ENCODE results near the gene REL. TPM values are rescaled to one million over a fixed set of nuclear protein-coding genes. Genes with fewer than 3 reads are reported as not detected.

REL gene
- total and polyA plus RNA-seq, 2 of the 13 experiments (the other 11 are each of a cell fraction or from before 2014, with no cell fraction given), result 3.7 to 7.0 TPM

GRCh38 chr2:60948926-60949579, 67.7 kb downstream of the REL start (continued):
- TF ChIP-seq MNT (IDR thresholded peaks at IDR 0.05), result no peak
- TF ChIP-seq ZNF777 (CRISPR knock-in tag; IDR thresholded peaks at IDR 0.05), result no peak
- TF ChIP-seq TBX2 (CRISPR knock-in tag; IDR thresholded peaks at IDR 0.05; ENCODE audit: borderline replicate concordance), result no peak
- TF ChIP-seq ZNF83 (CRISPR knock-in tag; IDR thresholded peaks at IDR 0.05; ENCODE audit: borderline replicate concordance), result no peak
- no peak for TF ChIP-seq EED (CRISPR knock-in tag; IDR thresholded peaks at IDR 0.05)
- no peak for TF ChIP-seq POLR2G (IDR thresholded peaks at IDR 0.05; ENCODE audit: low read depth, low read length)

GRCh38 chr2:60954139-60954538, 72.8 kb downstream of the REL start:
- H3K36me3 ChIP-seq (replicated peaks in 1 of 2; ENCODE audit: control insufficient read depth in 1 of 2, insufficient read depth in 2 of 2, low read length in 2 of 2), result peaks cover 28 to 59% of the 10 kb centered on the region in 2 experiments
- no peaks in the 10 kb centered on the region for H3K79me2 ChIP-seq (ENCODE audit: insufficient read depth, low read length)
- H3K4me3 ChIP-seq (replicated peaks in 1 of 3; ENCODE audit: insufficient read depth in 1 of 3, low read depth in 2 of 3, low read length in 3 of 3), result no peak overlapping the region
- in situ Hi-C loops (cut with HindIII; ENCODE audit: extremely low pct_ligation_motif_present, low pct_unique_long_range_greater_than_20kb) (no loop called here), intact Hi-C loops (cut with micrococcal nuclease; ENCODE audit: unreplicated experiment) (no loop called here)
- no peak for TF ChIP-seq ZBTB26 (CRISPR knock-in tag; IDR thresholded peaks at IDR 0.05; ENCODE audit: borderline replicate concordance)
- no peak for TF ChIP-seq ISL2 (CRISPR knock-in tag; IDR thresholded peaks at IDR 0.05)
- no peak for TF ChIP-seq CREM (IDR thresholded peaks at IDR 0.05)
- TF ChIP-seq CREM (CRISPR knock-in tag; IDR thresholded peaks at IDR 0.05), result no peak
- TF ChIP-seq HMG20A (CRISPR knock-in tag; IDR thresholded peaks at IDR 0.05; ENCODE audit: borderline replicate concordance), result no peak
- TF ChIP-seq NPAS2 (CRISPR knock-in tag; IDR thresholded peaks at IDR 0.05; ENCODE audit: borderline replicate concordance), result no peak
- no peak for TF ChIP-seq MTF1 (CRISPR knock-in tag; IDR thresholded peaks at IDR 0.05)
- FAIRE-seq (no peak), ATAC-seq (no peak), DNase-seq (ENCODE audit: low spot score) (no peak)
- no peaks in the 10 kb centered on the region for H3K27me3 ChIP-seq (ENCODE audit: control insufficient read depth in 1 of 2, insufficient read depth in 2 of 2, low read length in 2 of 2)
- no peaks in the 10 kb centered on the region for H3K9me3 ChIP-seq (ENCODE audit: low read length)
- no peaks in the 10 kb centered on the region for H3K4me1 ChIP-seq (ENCODE audit: insufficient read depth, low read length)
- BruUV-seq (replicated peaks), result no TSS peak
- WGBS (ENCODE audit: low lambda C conversion rate), result 93% methylated on average over 2 of the region's 2 CpGs
- ChIA-PET POLR2A (no interaction called here), CTCF (ENCODE audit: low intra/inter-chr PET ratio, low total read pairs) (no interaction called here)
- no peak overlapping the region for H2AFZ ChIP-seq (ENCODE audit: low read length)
- H4K20me1 ChIP-seq (ENCODE audit: insufficient read depth, low read length), result no peaks in the 10 kb centered on the region
- H3K4me2 ChIP-seq (ENCODE audit: low read depth, low read length), result no peak overlapping the region
- no peak overlapping the region for H3K9ac ChIP-seq (ENCODE audit: insufficient read depth, low read depth, low read length)
- H3K27ac ChIP-seq (ENCODE audit: extremely low read length, insufficient read depth, low read length), result no peak overlapping the region
